ENCODE measurements around the gene TCEAL7. TPM values are rescaled to one million over a fixed set of nuclear protein-coding genes. Genes with fewer than 3 reads are reported as not detected.

TCEAL7 gene, protein sequence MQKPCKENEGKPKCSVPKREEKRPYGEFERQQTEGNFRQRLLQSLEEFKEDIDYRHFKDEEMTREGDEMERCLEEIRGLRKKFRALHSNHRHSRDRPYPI
- total RNA-seq = 44.3 and 50.5 TPM in 2 replicates

DNA sequence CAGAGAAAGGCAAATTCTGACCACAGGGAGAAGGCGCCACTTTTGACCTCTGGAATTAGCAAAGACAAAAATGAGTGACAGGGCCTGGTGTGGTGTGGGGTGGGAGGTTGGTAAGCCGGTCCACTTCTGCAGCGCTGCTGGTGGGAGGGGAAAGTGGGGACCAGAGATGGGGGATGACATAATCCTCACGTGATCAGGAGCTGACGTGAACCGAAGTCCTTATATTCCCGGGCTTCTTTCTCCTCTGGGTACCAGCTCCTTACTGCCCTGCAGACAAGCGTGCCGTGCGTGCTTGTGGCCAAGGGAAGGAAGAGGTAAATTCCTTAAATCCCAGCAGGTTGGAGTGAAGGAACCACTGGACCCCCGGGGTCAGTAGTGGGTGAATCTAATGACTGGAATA, at the start of gene TCEAL7:
TCEAL7 (plus strand) TSS at position 249 of the 400 bp plus-strand sequence. CDS start 1,165 bp downstream, outside the sequence.

DNA sequence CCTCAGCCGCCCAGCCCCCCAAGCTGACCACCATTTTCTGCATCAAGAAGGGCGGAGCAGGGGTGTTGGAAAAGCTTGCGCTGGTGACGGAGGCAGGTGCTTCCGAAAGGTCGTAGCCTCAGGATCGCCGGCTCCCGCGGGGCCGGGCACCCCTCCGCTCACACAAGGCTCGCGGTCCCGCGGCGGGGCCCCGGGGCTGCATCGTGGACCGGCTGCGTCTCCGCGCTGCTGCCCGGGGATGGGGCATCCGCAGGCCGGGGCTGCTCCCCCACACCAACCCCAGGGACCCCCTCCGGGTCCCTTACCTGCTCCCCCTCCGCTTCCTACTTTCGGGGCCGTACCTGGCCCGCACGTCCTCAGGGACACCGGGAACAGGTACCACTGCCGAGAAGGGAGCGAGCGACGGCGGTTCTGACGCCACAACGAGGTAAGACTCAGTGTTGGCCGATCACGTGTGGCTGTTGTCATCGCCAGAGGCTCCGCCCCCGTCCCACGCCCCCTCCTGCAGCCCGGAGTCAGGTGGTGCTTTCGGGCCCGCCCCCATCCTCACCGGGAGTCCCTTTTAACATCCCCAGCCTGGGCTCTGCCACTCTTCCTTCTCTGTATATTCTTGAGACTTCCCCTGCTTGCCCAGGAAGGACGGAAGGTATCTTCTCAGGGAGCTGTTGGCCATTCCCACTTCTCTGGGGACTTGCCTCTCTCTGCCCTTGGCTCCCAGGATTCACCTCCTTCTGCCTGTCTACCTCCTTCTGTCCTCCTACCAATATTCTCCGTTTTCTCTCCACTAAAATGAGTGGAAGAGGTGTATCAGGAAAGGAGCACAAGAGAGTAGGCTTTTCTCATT, 19.3 kb upstream of the TCEAL7 start, which contains the start of gene BEX2:
BEX2 (minus strand) TSS at position 436 of the 844 bp plus-strand sequence. CDS start 1,014 bp downstream, outside the sequence.

GRCh38 chrX:103356130-103356798, 26.2 kb downstream of the TCEAL7 start, which contains the start of gene TCEAL9:
Gene TCEAL9 (plus strand): TSS chrX:103356506. CDS start chrX:103357685, 1,179 bp downstream.

DNA sequence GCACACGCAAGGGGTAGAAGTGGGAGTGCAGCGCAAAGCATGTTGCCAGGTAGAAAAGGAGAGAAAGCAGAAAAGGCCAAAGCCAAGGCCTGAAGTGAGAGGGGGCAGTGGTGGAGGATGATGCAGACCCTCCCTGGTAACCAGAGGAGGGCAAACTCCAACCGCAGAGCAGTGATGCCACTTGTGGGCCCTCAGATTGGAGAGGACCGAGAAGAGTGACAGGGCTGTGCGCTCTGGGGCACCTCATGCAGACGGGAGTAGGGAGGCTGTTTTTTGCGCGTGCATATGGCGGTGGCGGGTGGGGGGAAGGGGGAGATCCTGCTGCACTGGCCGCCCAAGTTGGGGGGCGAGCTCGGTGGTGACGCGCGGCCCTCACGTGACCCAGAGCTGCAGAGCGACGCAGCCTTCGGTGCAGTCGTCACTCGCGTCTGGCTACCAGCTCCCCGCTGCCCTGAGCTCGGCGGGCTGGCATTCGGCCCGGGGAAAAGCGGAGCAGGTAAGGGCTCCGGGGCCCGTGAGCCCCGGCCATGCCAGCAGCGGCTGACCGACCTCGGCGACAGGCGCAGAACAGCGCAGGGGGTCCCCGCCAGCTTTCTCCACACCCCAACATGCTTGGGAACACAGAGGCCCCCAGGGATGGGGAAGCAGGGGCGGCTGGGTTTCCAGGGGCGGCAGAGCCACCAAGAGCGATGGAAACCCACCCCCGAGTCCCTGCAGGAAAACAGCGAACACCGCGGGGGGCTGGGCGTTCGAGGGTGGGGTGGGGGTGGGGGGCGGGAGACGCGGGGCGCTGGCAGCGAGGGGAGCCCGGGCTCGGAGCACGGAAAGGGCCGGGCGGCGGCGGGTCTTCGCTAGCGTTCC, 46.3 kb downstream of the TCEAL7 start, which contains the start of gene BEX3:
BEX3 (plus strand) TSS at position 421 of the 861 bp plus-strand sequence. CDS start 984 bp downstream, outside the sequence.

Other genes with a start within 250 kb of the TCEAL7 start
- gene NXF3, start 237.1 kb upstream of the TCEAL7 start, total RNA-seq = not detected in 2 replicates
- 15.5 and 26.4 TPM in 2 replicates for gene BEX4, start 115.1 kb upstream of the TCEAL7 start, total RNA-seq
- 123 and 139 TPM in 2 replicates for gene TCEAL8, start 75.1 kb upstream of the TCEAL7 start, total RNA-seq
- gene TCEAL5, start 53.5 kb upstream of the TCEAL7 start, total RNA-seq = not detected in 2 replicates
- gene BEX2, start 19.2 kb upstream of the TCEAL7 start, total RNA-seq = 2.1 and 5.6 TPM in 2 replicates
- gene TCEAL9, start 26.3 kb downstream of the TCEAL7 start, total RNA-seq = 145 and 153 TPM in 2 replicates
- gene BEX3, start 46.3 kb downstream of the TCEAL7 start, total RNA-seq = 239 and 345 TPM in 2 replicates
- gene RAB40A, start 189.2 kb downstream of the TCEAL7 start, total RNA-seq = under 0.01 and 0.25 TPM in 2 replicates

Data from uterine smooth muscle cell (primary cell).